OCI-LY1 (cell line): Measurements from ENCODE around the gene MAP2K6.

Experiments
- H2AFZ ChIP-seq: fragments of 200-600 bp; sonication (generic), shearing (Covaris generic); 2 replicates; pipeline ENCODE4 v1.6.0; 2014; ENCODE audit warnings: antibody characterized with exemption, mild to moderate bottlenecking, low read length
- H3F3A ChIP-seq: fragments of 200-600 bp; sonication (generic), shearing (Covaris generic); 2 replicates; pipeline ENCODE4 v1.6.0; 2014; ENCODE audit warnings: mild to moderate bottlenecking, antibody characterized with exemption, low read length, moderate library complexity; ENCODE audit not compliant: insufficient read depth
- H3K27ac ChIP-seq: fragments of 200-600 bp; sonication (generic); 2 replicates; pipeline ENCODE4 v1.5.1; 2014; ENCODE audit warnings: low read length, mixed run types, mild to moderate bottlenecking, low read depth; ENCODE audit not compliant: poor library complexity, severe bottlenecking
- H3K27me3 ChIP-seq: fragments of 200-600 bp; sonication (generic); 2 replicates; pipeline ENCODE4 v1.6.0; 2014; ENCODE audit warnings: antibody characterized with exemption, mild to moderate bottlenecking, low read length, moderate library complexity; ENCODE audit not compliant: insufficient read depth
- H3K36me3 ChIP-seq: fragments of 200-600 bp; sonication (generic); 2 replicates; pipeline ENCODE4 v1.6.1; 2014; ENCODE audit warnings: mild to moderate bottlenecking, antibody characterized with exemption, low read length, moderate library complexity, mixed read lengths; ENCODE audit not compliant: insufficient read depth
- H3K4me1 ChIP-seq: fragments of 200-600 bp; sonication (generic); 2 replicates; pipeline ENCODE4 v1.5.1; 2014; ENCODE audit warnings: mild to moderate bottlenecking, low read length, moderate library complexity; ENCODE audit not compliant: insufficient read depth, severe bottlenecking
- H3K4me2 ChIP-seq: fragments of 200-600 bp; sonication (generic), shearing (Covaris generic); 2 replicates; pipeline ENCODE4 v1.6.1; 2014; ENCODE audit warnings: low read length
- H3K4me3 ChIP-seq: fragments of 200-600 bp; sonication (generic); 2 replicates; pipeline ENCODE4 v1.5.1; 2014; ENCODE audit warnings: low read length, low read depth, mild to moderate bottlenecking, mixed read lengths; ENCODE audit not compliant: poor library complexity, severe bottlenecking
- H3K79me2 ChIP-seq: fragments of 200-600 bp; shearing (Covaris generic); 2 replicates; pipeline ENCODE4 v1.6.1; 2016; ENCODE audit warnings: mixed run types, low read length, mixed read lengths; ENCODE audit not compliant: insufficient read depth
- H3K9ac ChIP-seq: fragments of 200-600 bp; sonication (generic), shearing (Covaris generic); 2 replicates; pipeline ENCODE4 v1.6.1; 2014; ENCODE audit warnings: mild to moderate bottlenecking, low read length, mixed read lengths
- H3K9me2 ChIP-seq: fragments of 200-600 bp; sonication (generic), shearing (Covaris generic); 2 replicates; pipeline ENCODE4 v1.6.1; 2014; ENCODE audit warnings: low read depth, mild to moderate bottlenecking, low read length, mixed read lengths
- H3K9me3 ChIP-seq: fragments of 200-600 bp; shearing (Covaris generic); 2 replicates; pipeline ENCODE4 v1.6.1; 2014; ENCODE audit warnings: low read length, mixed read lengths
- H4K20me1 ChIP-seq: fragments of 200-600 bp; sonication (generic), shearing (Covaris generic); 2 replicates; pipeline ENCODE4 v1.6.0; 2016; ENCODE audit warnings: mild to moderate bottlenecking, low read length; ENCODE audit not compliant: insufficient read depth
- EZH2 ChIP-seq: fragments of 200-600 bp; sonication (generic), shearing (Covaris generic); IDR thresholded peaks from 2 replicates; pipeline ENCODE4 v1.8.0; 2017; ENCODE audit warnings: borderline replicate concordance, mixed run types, mild to moderate bottlenecking, antibody characterized with exemption, low read length, moderate library complexity, mixed read lengths
- TF ChIP-seq, protein P1 (sequence below): fragments of 200-600 bp; sonication (generic), shearing (Covaris generic); IDR thresholded peaks from 2 replicates; pipeline ENCODE4 v1.5.1; 2017; ENCODE audit warnings: mild to moderate bottlenecking, antibody characterized with exemption, low read length, moderate library complexity, mixed read lengths

The MAP2K6 gene

DNA sequence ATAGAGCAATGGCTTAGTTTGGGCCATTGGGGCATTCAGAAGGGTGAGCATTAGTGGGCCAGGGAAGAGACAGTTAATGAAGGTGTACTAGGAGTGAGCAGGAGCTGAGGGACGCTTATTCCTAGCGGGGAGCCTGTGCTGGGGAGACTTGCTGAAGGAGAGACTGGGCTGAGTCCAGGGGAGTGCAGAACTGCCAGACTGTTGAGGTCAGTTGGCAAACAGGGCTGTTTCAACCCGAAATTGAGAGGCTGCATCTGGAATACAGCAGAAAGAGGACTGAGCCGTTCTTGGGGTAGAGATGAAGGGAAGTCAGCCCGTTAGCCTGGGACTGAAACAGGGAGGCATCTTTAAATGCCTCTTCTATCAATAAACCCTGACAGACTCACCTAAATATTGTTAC is 33.2 kb downstream of the MAP2K6 start:
- Histone ChIP-seq H3K27me3 (no peaks in the 10 kb centered on the region), H3K9me3 (no peaks in the 10 kb centered on the region), H2AFZ (no peak overlapping the region), H3K9ac (no peak overlapping the region), H3K4me2 (no peak overlapping the region), H4K20me1 (no peaks in the 10 kb centered on the region), H3K9me2 (no peaks in the 10 kb centered on the region), H3K79me2 (no peaks in the 10 kb centered on the region), H3K4me1 (peaks cover 5% of the 10 kb centered on the region), H3F3A (no peaks in the 10 kb centered on the region), H3K4me3 (no peak overlapping the region), H3K27ac (no peak overlapping the region), H3K36me3 (no peaks in the 10 kb centered on the region)
- TF ChIP-seq EZH2: no peak
- TF ChIP-seq, protein P1, sequence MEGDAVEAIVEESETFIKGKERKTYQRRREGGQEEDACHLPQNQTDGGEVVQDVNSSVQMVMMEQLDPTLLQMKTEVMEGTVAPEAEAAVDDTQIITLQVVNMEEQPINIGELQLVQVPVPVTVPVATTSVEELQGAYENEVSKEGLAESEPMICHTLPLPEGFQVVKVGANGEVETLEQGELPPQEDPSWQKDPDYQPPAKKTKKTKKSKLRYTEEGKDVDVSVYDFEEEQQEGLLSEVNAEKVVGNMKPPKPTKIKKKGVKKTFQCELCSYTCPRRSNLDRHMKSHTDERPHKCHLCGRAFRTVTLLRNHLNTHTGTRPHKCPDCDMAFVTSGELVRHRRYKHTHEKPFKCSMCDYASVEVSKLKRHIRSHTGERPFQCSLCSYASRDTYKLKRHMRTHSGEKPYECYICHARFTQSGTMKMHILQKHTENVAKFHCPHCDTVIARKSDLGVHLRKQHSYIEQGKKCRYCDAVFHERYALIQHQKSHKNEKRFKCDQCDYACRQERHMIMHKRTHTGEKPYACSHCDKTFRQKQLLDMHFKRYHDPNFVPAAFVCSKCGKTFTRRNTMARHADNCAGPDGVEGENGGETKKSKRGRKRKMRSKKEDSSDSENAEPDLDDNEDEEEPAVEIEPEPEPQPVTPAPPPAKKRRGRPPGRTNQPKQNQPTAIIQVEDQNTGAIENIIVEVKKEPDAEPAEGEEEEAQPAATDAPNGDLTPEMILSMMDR: no peak

DNA sequence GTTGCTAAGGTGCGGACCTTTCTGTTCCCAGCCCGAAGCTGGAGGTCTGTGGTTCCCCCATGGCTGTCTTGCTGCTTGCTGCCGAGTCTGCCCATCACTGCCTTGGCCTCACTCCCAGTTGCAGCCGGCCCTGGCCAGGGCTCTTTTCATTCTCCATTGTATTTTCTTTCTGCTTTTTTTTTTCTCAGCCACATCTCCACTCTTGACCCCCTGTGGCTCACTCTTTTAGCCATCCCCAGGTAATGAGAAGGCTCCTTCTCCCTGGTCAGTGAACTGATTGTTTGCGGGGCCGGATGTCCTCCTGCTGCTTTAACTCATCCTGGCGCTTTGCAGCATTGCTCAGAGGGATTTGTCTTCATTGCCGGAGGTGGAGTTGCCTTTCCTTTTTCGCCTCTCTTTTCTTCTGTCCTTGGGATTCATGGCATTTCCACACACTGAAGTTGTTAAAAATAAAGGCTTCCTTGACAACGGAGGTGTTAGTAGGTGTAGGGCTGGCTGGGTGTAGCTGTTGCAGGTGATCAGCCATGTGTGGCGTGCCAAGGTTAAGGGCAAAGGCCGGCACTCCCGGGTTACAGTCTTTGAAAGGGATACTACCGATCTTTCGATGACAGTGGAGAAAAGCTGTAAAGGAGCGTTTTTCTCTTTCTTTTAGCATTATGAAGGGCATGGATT is 34.1 kb downstream of the MAP2K6 start:
- no peaks in the 10 kb centered on the region for H3K36me3 ChIP-seq
- no peak overlapping the region for H2AFZ ChIP-seq
- H3K4me3 ChIP-seq: no peak overlapping the region
- no peak overlapping the region for H3K27ac ChIP-seq
- H3K9ac ChIP-seq: no peak overlapping the region
- no peaks in the 10 kb centered on the region for H3K9me2 ChIP-seq
- H3F3A ChIP-seq: no peaks in the 10 kb centered on the region
- no peaks in the 10 kb centered on the region for H3K9me3 ChIP-seq
- H3K4me2 ChIP-seq: no peak overlapping the region
- H4K20me1 ChIP-seq: no peaks in the 10 kb centered on the region
- peaks cover 5% of the 10 kb centered on the region for H3K4me1 ChIP-seq
- H3K27me3 ChIP-seq: no peaks in the 10 kb centered on the region
- H3K79me2 ChIP-seq: no peaks in the 10 kb centered on the region
- TF ChIP-seq, protein P1: no peak
- no peak for TF ChIP-seq EZH2

DNA sequence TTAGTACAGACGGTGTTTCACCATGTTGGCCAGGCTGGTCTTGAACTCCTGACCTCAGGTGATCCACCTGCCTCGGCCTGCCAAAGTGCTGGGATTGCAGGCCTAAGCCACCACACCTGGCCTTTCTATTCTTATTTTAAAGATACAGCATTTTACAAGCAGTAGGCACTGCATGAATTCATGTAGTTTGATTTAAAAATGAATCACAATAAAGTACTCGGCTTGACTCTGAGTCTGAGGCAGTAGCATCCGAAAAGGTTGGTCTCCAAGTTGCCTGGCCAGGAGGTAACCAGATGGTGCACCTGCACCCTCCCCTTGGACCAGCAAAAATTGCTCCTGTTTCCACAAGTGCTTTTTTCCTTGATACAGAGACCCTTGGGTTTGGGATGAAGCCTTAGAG is 35.6 kb downstream of the MAP2K6 start:
- Histone ChIP-seq H3K27ac (no peak overlapping the region), H3K4me2 (no peak overlapping the region), H3K4me3 (no peak overlapping the region), H3K9ac (no peak overlapping the region), H3K9me2 (no peaks in the 10 kb centered on the region), H2AFZ (no peak overlapping the region), H3K27me3 (no peaks in the 10 kb centered on the region), H4K20me1 (no peaks in the 10 kb centered on the region), H3F3A (no peaks in the 10 kb centered on the region), H3K4me1 (peaks cover 5% of the 10 kb centered on the region), H3K9me3 (no peaks in the 10 kb centered on the region), H3K79me2 (no peaks in the 10 kb centered on the region), H3K36me3 (no peaks in the 10 kb centered on the region)
- TF ChIP-seq, protein P1: no peak
- TF ChIP-seq EZH2: no peak
